H1 (cell line): ENCODE results near the gene TPRX1. TPM values are rescaled to one million over a fixed set of nuclear protein-coding genes. Genes with fewer than 3 reads are reported as not detected.
"Not testable (repeated sequence)": the region's sequence is repeated elsewhere in the genome, so short reads cannot be mapped to it uniquely, and the experiment has no call there.

Experiments used
- CTCF ChIA-PET: fragments of 300-600 bp; sonication (Branson Sonifier 250); formaldehyde crosslinking; loops from one replicate; lab custom pipeline; 2021; ENCODE audit not compliant: partially characterized antibody; lab: Charles Lee
- POLR2A ChIA-PET: fragments of 300-600 bp; sonication (Branson Sonifier 250); formaldehyde crosslinking; loops from one replicate; lab custom pipeline; 2021; ENCODE audit warnings: inconsistent platforms; ENCODE audit not compliant: partially characterized antibody; lab: Charles Lee
- DNase-seq, 2 experiments: peaks; one replicate each; pipeline versions ENCODE4 v3.0.0 to v3.0.0-alpha.2; 2010 to 2022; ENCODE audit warnings: low spot score in 2 of 2, low read depth in 1 of 2, mixed read lengths in 1 of 2
- FAIRE-seq: peaks from 2 replicates; lab custom pipeline; 2011; peaks lifted over from hg19 to GRCh38; lab: Jason Lieb, UNC
- H2AFZ ChIP-seq: 2 replicates; pipeline ENCODE4 v1.8.1; 2012; ENCODE audit warnings: low read length, inconsistent platforms
- H2AK5ac ChIP-seq: 2 replicates; pipeline ENCODE4 v1.6.1; 2013; ENCODE audit warnings: low read depth, low read length
- H2BK120ac ChIP-seq: replicated peaks from 2 replicates; pipeline ENCODE3; 2013; ENCODE audit warnings: low read depth, low read length, inconsistent platforms
- H2BK12ac ChIP-seq: 2 replicates; pipeline ENCODE4 v1.6.1; 2013; ENCODE audit warnings: low read depth, low read length
- H2BK15ac ChIP-seq: 2 replicates; pipeline ENCODE4 v1.6.1; 2013; ENCODE audit warnings: low read length
- H2BK20ac ChIP-seq: 2 replicates; pipeline ENCODE4 v1.6.1; 2013; ENCODE audit warnings: low read length
- H2BK5ac ChIP-seq: 2 replicates; pipeline ENCODE4 v1.6.1; 2013; ENCODE audit warnings: low read depth, low read length
- H3K14ac ChIP-seq: 2 replicates; pipeline ENCODE4 v1.6.1; 2013; ENCODE audit warnings: inconsistent platforms; ENCODE audit not compliant: insufficient read length
- H3K18ac ChIP-seq: 2 replicates; pipeline ENCODE4 v1.6.1; 2013; ENCODE audit warnings: low read length; ENCODE audit errors: extremely low read depth
- H3K23ac ChIP-seq: 2 replicates; pipeline ENCODE4 v1.6.1; 2013; ENCODE audit warnings: inconsistent platforms; ENCODE audit not compliant: insufficient read length
- H3K23me2 ChIP-seq: 2 replicates; pipeline ENCODE4 v1.6.1; 2013; ENCODE audit warnings: low read depth, low read length
- H3K27ac ChIP-seq: 2 replicates; pipeline ENCODE4 v1.6.1; 2011; ENCODE audit warnings: low read depth, low read length, inconsistent platforms
- H3K27me3 ChIP-seq, 4 experiments: replicated peaks in 1 of 4; 1 replicate in 1 of 4; 2 replicates in 3 of 4; pipeline versions ENCODE4 v1.6.1 to v1.8.1; 2011 to 2013; ENCODE audit warnings: low read length in 3 of 4, mild to moderate bottlenecking in 3 of 4, inconsistent platforms in 2 of 4, mixed read lengths in 2 of 4, moderate library complexity in 1 of 4; ENCODE audit not compliant: control insufficient read depth in 3 of 4, insufficient read depth in 3 of 4; ENCODE audit errors: extremely low read depth in 1 of 4
- H3K36me3 ChIP-seq, 4 experiments: 2 replicates each; pipeline versions ENCODE4 v1.6.1 to v1.8.1; 2011 to 2013; ENCODE audit warnings: mild to moderate bottlenecking in 4 of 4, low read length in 3 of 4, moderate library complexity in 2 of 4, control low read depth in 1 of 4, inconsistent platforms in 1 of 4; ENCODE audit not compliant: insufficient read depth in 4 of 4, control insufficient read depth in 2 of 4
- H3K4ac ChIP-seq: replicated peaks from 2 replicates; pipeline ENCODE3; 2013; ENCODE audit warnings: low read length, low read depth, mixed read lengths, inconsistent platforms; ENCODE audit not compliant: insufficient read length
- H3K4me1 ChIP-seq, 4 experiments: replicated peaks in 1 of 4; 1 replicate in 1 of 4; 2 replicates in 3 of 4; pipeline versions ENCODE4 v1.6.1 to v1.8.1; 2011 to 2013; ENCODE audit warnings: low read length in 3 of 4, inconsistent platforms in 2 of 4, mixed read lengths in 1 of 4; ENCODE audit not compliant: insufficient read depth in 4 of 4, control insufficient read depth in 3 of 4
- H3K4me2 ChIP-seq, 2 experiments: 2 replicates each; pipeline versions ENCODE4 v1.6.1 to v1.8.1; 2011 to 2013; ENCODE audit warnings: low read depth in 2 of 2, low read length in 2 of 2, control low read depth in 1 of 2, inconsistent platforms in 1 of 2, mild to moderate bottlenecking in 1 of 2; ENCODE audit not compliant: insufficient read depth in 1 of 2
- H3K4me3 ChIP-seq, 4 experiments: fragments of 200-600, 300-600 bp in 1 of 4; sonication (generic), shearing (Covaris generic), sonication (Bioruptor Twin) in 1 of 4; 2 replicates each; pipeline versions ENCODE4 v1.5.1 to v1.8.1; 2011 to 2016; ENCODE audit warnings: low read length in 4 of 4, low read depth in 3 of 4, control low read depth in 2 of 4, inconsistent platforms in 2 of 4, mild to moderate bottlenecking in 2 of 4, mixed read lengths in 1 of 4, moderate library complexity in 1 of 4; ENCODE audit not compliant: insufficient read depth in 2 of 4; ENCODE audit errors: extremely low read depth in 1 of 4
- H3K56ac ChIP-seq: replicated peaks from 2 replicates; pipeline ENCODE3; 2013; ENCODE audit warnings: low read depth, mild to moderate bottlenecking, mixed read lengths, low read length, inconsistent platforms; ENCODE audit not compliant: insufficient read length
- H3K79me1 ChIP-seq: 2 replicates; pipeline ENCODE4 v1.6.1; 2013; ENCODE audit warnings: low read depth, low read length, control low read depth
- H3K79me2 ChIP-seq, 2 experiments: 2 replicates each; pipeline versions ENCODE4 v1.6.1 to v1.8.1; 2012 to 2013; ENCODE audit warnings: low read length in 2 of 2, mild to moderate bottlenecking in 2 of 2, inconsistent platforms in 1 of 2; ENCODE audit not compliant: insufficient read depth in 2 of 2, control insufficient read depth in 1 of 2
- H3K9ac ChIP-seq, 4 experiments: replicated peaks in 1 of 4; 1 replicate in 1 of 4; 2 replicates in 3 of 4; pipeline versions ENCODE4 v1.6.1 to v1.8.1; 2011 to 2013; ENCODE audit warnings: low read depth in 3 of 4, low read length in 3 of 4, control low read depth in 2 of 4, mild to moderate bottlenecking in 2 of 4, moderate library complexity in 2 of 4, inconsistent platforms in 1 of 4; ENCODE audit errors: extremely low read depth in 1 of 4
- H3K9me3 ChIP-seq, 2 experiments: 2 replicates each; pipeline versions ENCODE4 v1.6.1 to v1.8.1; 2012 to 2013; ENCODE audit warnings: mild to moderate bottlenecking in 2 of 2, moderate library complexity in 2 of 2, control low read depth in 1 of 2, inconsistent platforms in 1 of 2, low read depth in 1 of 2, low read length in 1 of 2, mixed read lengths in 1 of 2; ENCODE audit not compliant: insufficient read depth in 2 of 2
- H4K20me1 ChIP-seq, 2 experiments: replicated peaks in 1 of 2; 2 replicates each; pipeline versions ENCODE3 to v1.8.1; 2011 to 2013; ENCODE audit warnings: inconsistent platforms in 2 of 2, low read length in 2 of 2, mild to moderate bottlenecking in 1 of 2; ENCODE audit not compliant: insufficient read depth in 2 of 2, control insufficient read depth in 1 of 2
- H4K5ac ChIP-seq: 2 replicates; pipeline ENCODE4 v1.6.1; 2013; ENCODE audit warnings: low read length, low read depth, mixed read lengths, inconsistent platforms; ENCODE audit not compliant: insufficient read length
- H4K8ac ChIP-seq: 2 replicates; pipeline ENCODE4 v1.8.0; 2013; ENCODE audit warnings: mild to moderate bottlenecking, moderate library complexity, low read length, inconsistent platforms; ENCODE audit not compliant: insufficient read depth; ENCODE audit errors: extremely low read depth
- H4K91ac ChIP-seq: replicated peaks from 2 replicates; pipeline ENCODE3; 2013; ENCODE audit warnings: low read length, mixed read lengths, inconsistent platforms; ENCODE audit not compliant: insufficient read length
- WGBS, 2 experiments: shearing (Covaris generic) in 1 of 2; methylation state at CpG; one replicate each; pipeline versions ENCODE4 v1.1.6 to v1.1.7; 2013 to 2015; ENCODE audit warnings: low lambda C conversion rate in 2 of 2, mixed read lengths in 2 of 2, inconsistent platforms in 1 of 2, low coverage in 1 of 2, missing lambda C conversion rate in 1 of 2; ENCODE audit not compliant: insufficient replicate concordance in 2 of 2, insufficient coverage in 1 of 2, insufficient read length in 1 of 2; ENCODE audit errors: extremely low coverage in 1 of 2, missing lambda C conversion rate in 1 of 2; 5-methylcytosine and 5-hydroxymethylcytosine counted together
- long read RNA-seq, 2 experiments: library from RNA in 1 of 2; library from capped mRNA in 1 of 2; stranded (forward); transcript quantifications; one replicate each; pipeline ENCODE4 v2.0.0, GENCODE V29; 2021; ENCODE audit warnings: inconsistent platforms in 1 of 2
- polyA minus RNA-seq, 3 experiments: library from RNA; depleted of rRNA, polyadenylated mRNA; stranded (reverse); fragments of >200 nt; gene quantifications; 1 replicate in 2 of 3; 2 replicates in 1 of 3; pipeline ENCODE4 v1.2.3, GENCODE V29; 2011
- polyA plus RNA-seq, 7 experiments: library from polyadenylated mRNA; depleted of rRNA in 3 of 7; stranded (reverse) in 5 of 7; unstranded in 2 of 7; fragments of >200 nt in 5 of 7; fragments of 200-250 nt in 2 of 7; gene quantifications; 1 replicate in 5 of 7; 2 replicates in 1 of 7; 4 replicates in 1 of 7; pipeline versions ENCODE4 v1.2.1 to v1.2.3, GENCODE V29; 2011 to 2013; ENCODE audit warnings: missing spikeins in 2 of 7, mixed read lengths in 2 of 7
- total RNA-seq: library from RNA; stranded (reverse); fragmentation: NEBNext Ultra II Directional; extraction: Animal tissue kit (Norgen Biotek cat#: 25700); gene quantifications from 2 replicates; pipeline ENCODE4 v1.2.1, GENCODE V29; 2021

Gene TPRX1, protein sequence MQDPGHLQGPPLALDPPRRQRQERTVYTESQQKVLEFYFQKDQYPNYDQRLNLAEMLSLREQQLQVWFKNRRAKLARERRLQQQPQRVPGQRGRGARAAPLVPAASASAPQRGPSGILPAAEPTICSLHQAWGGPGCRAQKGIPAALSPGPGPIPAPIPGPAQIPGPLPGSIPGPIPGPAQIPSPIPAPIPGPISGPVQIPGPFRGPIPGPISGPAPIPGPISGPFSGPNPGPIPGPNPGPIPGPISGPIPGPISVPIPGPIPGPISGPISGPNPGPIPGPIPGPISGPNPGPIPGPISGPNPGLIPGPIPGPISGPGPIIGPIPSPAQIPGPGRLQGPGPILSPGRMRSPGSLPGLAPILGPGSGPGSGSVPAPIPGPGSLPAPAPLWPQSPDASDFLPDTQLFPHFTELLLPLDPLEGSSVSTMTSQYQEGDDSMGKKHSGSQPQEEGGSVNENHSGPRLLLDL
- total RNA-seq (not detected in 2 replicates), polyA plus RNA-seq (2011; rRNA removed) (0.03 and 0.05 TPM in 2 replicates), polyA minus RNA-seq (2011; rRNA and poly(A)+ RNA removed) (not detected in 2 replicates)
- not detected for polyA plus RNA-seq (2011; cell fraction: cytosol; rRNA removed)
- polyA plus RNA-seq (2011; cell fraction: nucleus; rRNA removed): not detected
- not detected in 4 replicates for polyA plus RNA-seq (2012, experiment 1 of 2)
- not detected for polyA plus RNA-seq (2012, experiment 2 of 2)
- polyA plus RNA-seq (2013, experiment 1 of 2): 0.04 TPM
- 0.04 TPM for polyA plus RNA-seq (2013, experiment 2 of 2)
- not detected for polyA minus RNA-seq (2011; cell fraction: cytosol; rRNA and poly(A)+ RNA removed)
- polyA minus RNA-seq (2011; cell fraction: nucleus; rRNA and poly(A)+ RNA removed): not detected
- long read RNA-seq, experiment 1: 0 reads
- long read RNA-seq, experiment 2: 0 reads

DNA sequence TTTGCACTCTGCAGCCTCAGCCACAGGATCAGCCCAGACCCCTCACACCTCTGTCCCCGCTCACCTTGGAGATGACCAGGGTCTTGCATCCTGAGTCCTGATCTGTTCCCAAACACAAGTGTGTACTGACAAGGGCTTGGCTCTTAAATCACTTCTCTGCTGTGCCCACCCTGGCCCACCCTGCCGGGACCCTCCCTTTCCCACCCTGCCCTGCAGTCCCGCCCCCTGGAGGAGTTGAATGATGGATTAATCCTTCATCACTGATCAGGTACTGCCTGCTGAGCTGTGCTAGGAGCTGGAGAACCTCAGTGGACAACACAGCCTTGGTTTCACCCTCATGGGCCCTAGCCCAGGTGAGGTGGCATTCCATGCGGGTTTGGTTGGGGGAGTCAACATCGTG is at the start of gene TPRX1:
Gene TPRX1, minus strand, starts transcription at position 101 of the 400 bp plus-strand sequence. Its CDS starts 12 bp downstream, at position 89.
- H3K4ac ChIP-seq, H2BK15ac ChIP-seq, H4K8ac ChIP-seq, POLR2A ChIA-PET, H3K23ac ChIP-seq, H3K18ac ChIP-seq, H3K9ac ChIP-seq, H3K56ac ChIP-seq, H3K4me3 ChIP-seq, H3K14ac ChIP-seq, DNase-seq, H3K4me1 ChIP-seq, H3K79me2 ChIP-seq, H4K91ac ChIP-seq, H3K23me2 ChIP-seq, H2AK5ac ChIP-seq, H3K9me3 ChIP-seq, H3K27me3 ChIP-seq, H2AFZ ChIP-seq, H3K36me3 ChIP-seq, H2BK120ac ChIP-seq, H4K5ac ChIP-seq, H2BK20ac ChIP-seq, H3K79me1 ChIP-seq, H3K27ac ChIP-seq, H2BK5ac ChIP-seq, H2BK12ac ChIP-seq, H4K20me1 ChIP-seq, H3K4me2 ChIP-seq: not testable (repeated sequence)
- FAIRE-seq: peak; percentile 72
- WGBS, 2 experiments: 80% methylated on average over 4 of the region's 5 CpGs; no CpG with 5 or more reads in 1 of the 2 experiments
- CTCF ChIA-PET: interaction anchor here (1.4 kb wide), 1 partner anchor 64 kb away, joined by 6 read pairs; no protein-coding TSS in a partner anchor
